Measurements from ENCODE around the gene ACRV1. TPM values are rescaled to one million over a fixed set of nuclear protein-coding genes. Genes with fewer than 3 reads are reported as not detected.

The ACRV1 gene
- total and polyA plus RNA-seq, 2 of the 4 experiments (the other 2 are of a cell fraction): not detected

DNA sequence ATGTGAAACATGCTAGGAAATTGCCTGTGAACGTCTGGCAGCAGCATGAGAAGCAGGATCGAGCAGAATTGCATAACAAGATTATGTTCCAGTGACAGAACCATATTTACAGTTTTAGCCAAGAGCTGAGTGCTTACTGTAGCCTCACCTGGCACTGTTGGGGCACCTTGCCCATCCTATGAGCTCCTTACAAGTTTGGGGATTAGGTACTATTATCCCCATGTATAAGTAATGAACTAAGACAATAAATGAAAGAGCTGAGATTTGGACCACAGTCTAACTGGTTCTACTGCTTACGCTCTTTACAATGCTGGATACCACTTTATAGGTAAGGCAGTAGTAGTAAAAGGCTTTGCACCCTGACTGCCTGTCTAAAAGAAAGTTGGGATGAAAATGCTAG is 48.3 kb upstream of the ACRV1 start:
- CTCF ChIA-PET: no interaction called here
- dilution Hi-C loops (cut with HindIII; ENCODE audit: low sequenced_read_pairs, unreplicated experiment): no loop called here
- WGBS, 2 experiments (ENCODE audit: extremely low coverage in 2 of 2, insufficient read length in 1 of 2): 20% methylated on average over 1 of the region's 3 CpGs; no CpG with 5 or more reads in 1 of the 2 experiments
- BruUV-seq (replicated peaks): no TSS peak
- Histone ChIP-seq H2BK15ac (ENCODE audit: low read depth, low read length) (no peak overlapping the region), H3K4ac (ENCODE audit: low read depth, low read length) (no peak overlapping the region), H2BK120ac (ENCODE audit: low read depth, low read length) (no peak overlapping the region), H3K4me1 (ENCODE audit: control insufficient read depth, insufficient read depth, low read length) (no peaks in the 10 kb centered on the region), H2AFZ (replicated peaks; ENCODE audit: low read length, poor library complexity) (no peak overlapping the region), H3K79me1 (ENCODE audit: low read depth in 1 of 2, low read length in 2 of 2) (no peaks in the 10 kb centered on the region), H4K5ac (ENCODE audit: low read depth, low read length) (no peak overlapping the region), H3K14ac (replicated peaks; ENCODE audit: low read depth, low read length) (no peak overlapping the region), H2AK5ac (ENCODE audit: low read depth, low read length) (no peak overlapping the region), H3K9ac (ENCODE audit: low read depth, low read length) (no peak overlapping the region), H2BK20ac (ENCODE audit: low read depth, low read length) (no peak overlapping the region), H3K23ac (ENCODE audit: low read depth, low read length) (no peak overlapping the region), H3K18ac (ENCODE audit: low read depth, low read length) (no peak overlapping the region), H3K27me3 (ENCODE audit: control insufficient read depth, insufficient read depth, low read length) (peaks cover 6% of the 10 kb centered on the region), H4K8ac (ENCODE audit: low read depth in 2 of 2, low read length in 2 of 2) (no peak overlapping the region), H3K27ac (ENCODE audit: insufficient read depth, low read length) (no peak overlapping the region), H3K4me3 (ENCODE audit: insufficient read depth, low read depth, low read length) (no peak overlapping the region), H3K36me3 (ENCODE audit: control insufficient read depth, insufficient read depth, low read length) (no peaks in the 10 kb centered on the region), H3K9me3 (ENCODE audit: control insufficient read depth, insufficient read depth, low read length) (no peaks in the 10 kb centered on the region), H3K9me1 (ENCODE audit: insufficient read depth, low read length) (no peaks in the 10 kb centered on the region), H4K20me1 (ENCODE audit: insufficient read depth, low read length) (no peaks in the 10 kb centered on the region), H3K4me2 (ENCODE audit: low read depth, low read length) (no peak overlapping the region), H4K91ac (ENCODE audit: insufficient read depth, low read depth, low read length) (no peak overlapping the region), H2BK5ac (ENCODE audit: low read depth, low read length, poor library complexity, severe bottlenecking) (no peak overlapping the region), H3K56ac (ENCODE audit: extremely low read depth, insufficient read depth, low read length) (no peak overlapping the region), H2AK9ac (replicated peaks; ENCODE audit: low read depth, low read length, poor library complexity) (no peak overlapping the region)
- POLR2A ChIA-PET (ENCODE audit: unreplicated experiment): no interaction called here
- in situ Hi-C loops (cut with MboI; ENCODE audit: low sequenced_read_pairs): no loop called here
- TF ChIP-seq, protein P1, sequence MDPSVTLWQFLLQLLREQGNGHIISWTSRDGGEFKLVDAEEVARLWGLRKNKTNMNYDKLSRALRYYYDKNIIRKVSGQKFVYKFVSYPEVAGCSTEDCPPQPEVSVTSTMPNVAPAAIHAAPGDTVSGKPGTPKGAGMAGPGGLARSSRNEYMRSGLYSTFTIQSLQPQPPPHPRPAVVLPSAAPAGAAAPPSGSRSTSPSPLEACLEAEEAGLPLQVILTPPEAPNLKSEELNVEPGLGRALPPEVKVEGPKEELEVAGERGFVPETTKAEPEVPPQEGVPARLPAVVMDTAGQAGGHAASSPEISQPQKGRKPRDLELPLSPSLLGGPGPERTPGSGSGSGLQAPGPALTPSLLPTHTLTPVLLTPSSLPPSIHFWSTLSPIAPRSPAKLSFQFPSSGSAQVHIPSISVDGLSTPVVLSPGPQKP (IDR thresholded peaks at IDR 0.05; ENCODE audit: borderline replicate concordance, low read depth, low read length): no peak
- no peak for TF ChIP-seq NFE2L2 (IDR thresholded peaks at IDR 0.05; ENCODE audit: low read depth, low read length)
- DNase-seq (no peak), ATAC-seq (ENCODE audit: low read depth) (no peak)
- intact Hi-C loops (cut with micrococcal nuclease): no loop called here
